Measurements from ENCODE around the gene LDLRAD2.
"Not testable (repeated sequence)": the region's sequence is repeated elsewhere in the genome, so short reads cannot be mapped to it uniquely, and the experiment has no call there.

Gene LDLRAD2

GRCh38 chr1:21773585-21773984, 38.5 kb upstream of the LDLRAD2 start:
- H3K4me3 ChIP-seq (replicated peaks; ENCODE audit: low read depth, low read length): no peak overlapping the region
- no peak for TF ChIP-seq CTCF (IDR thresholded peaks at IDR 0.05; ENCODE audit: low read length, missing control alignments)
- no peak for DNase-seq (ENCODE audit: low read depth)

- H3K4me3 ChIP-seq (replicated peaks; ENCODE audit: low read depth, low read length): no peak overlapping the region
- no peak for TF ChIP-seq CTCF (IDR thresholded peaks at IDR 0.05; ENCODE audit: low read length, missing control alignments)
Measured at GRCh38 chr1:21774835-21775549, 37.1 kb upstream of the LDLRAD2 start.

GRCh38 chr1:21775550-21775914, 36.5 kb upstream of the LDLRAD2 start:
- no peak for DNase-seq (ENCODE audit: low read depth)
- H3K4me3 ChIP-seq (replicated peaks; ENCODE audit: low read depth, low read length): no peak overlapping the region
- TF ChIP-seq CTCF (IDR thresholded peaks at IDR 0.05; ENCODE audit: low read length, missing control alignments): no peak

More at GRCh38 chr1:21774835-21775549, 37.1 kb upstream of the LDLRAD2 start:
- DNase-seq (ENCODE audit: low read depth): no peak

GRCh38 chr1:21775985-21776562, 36.0 kb upstream of the LDLRAD2 start:
- DNase-seq (ENCODE audit: low read depth): no peak
- H3K4me3 ChIP-seq (replicated peaks; ENCODE audit: low read depth, low read length): no peak overlapping the region

DNA sequence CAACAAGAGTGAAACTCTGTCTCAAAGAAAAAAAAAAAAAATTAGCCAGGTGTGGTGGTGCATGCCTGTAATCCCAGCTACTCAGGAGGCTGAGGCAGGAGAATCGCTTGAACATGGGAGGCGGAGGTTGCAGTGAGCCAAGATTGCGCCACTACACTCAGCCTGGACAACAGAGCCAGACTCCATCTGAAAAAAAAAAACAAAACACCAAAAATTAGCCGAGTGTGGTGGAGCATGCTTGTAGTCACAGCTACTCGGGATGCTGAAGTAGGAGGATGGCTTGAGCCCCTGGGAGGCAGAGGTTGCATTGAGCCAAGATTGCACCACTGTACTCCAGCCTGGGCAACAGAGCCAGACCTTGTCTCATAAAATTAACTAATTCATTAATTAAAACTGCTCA, 35.1 kb upstream of the LDLRAD2 start:
- DNase-seq (ENCODE audit: low read depth); H3K4me3 ChIP-seq (replicated peaks; ENCODE audit: low read depth, low read length): not testable (repeated sequence)

More at GRCh38 chr1:21775985-21776562, 36.0 kb upstream of the LDLRAD2 start:
- no peak for TF ChIP-seq CTCF (IDR thresholded peaks at IDR 0.05; ENCODE audit: low read length, missing control alignments)

- no peak overlapping the region for H3K4me3 ChIP-seq (replicated peaks; ENCODE audit: low read depth, low read length)
- no peak for TF ChIP-seq CTCF (IDR thresholded peaks at IDR 0.05; ENCODE audit: low read length, missing control alignments)
- no peak for DNase-seq (ENCODE audit: low read depth)
Measured at GRCh38 chr1:21778405-21778727, 33.7 kb upstream of the LDLRAD2 start.

DNA sequence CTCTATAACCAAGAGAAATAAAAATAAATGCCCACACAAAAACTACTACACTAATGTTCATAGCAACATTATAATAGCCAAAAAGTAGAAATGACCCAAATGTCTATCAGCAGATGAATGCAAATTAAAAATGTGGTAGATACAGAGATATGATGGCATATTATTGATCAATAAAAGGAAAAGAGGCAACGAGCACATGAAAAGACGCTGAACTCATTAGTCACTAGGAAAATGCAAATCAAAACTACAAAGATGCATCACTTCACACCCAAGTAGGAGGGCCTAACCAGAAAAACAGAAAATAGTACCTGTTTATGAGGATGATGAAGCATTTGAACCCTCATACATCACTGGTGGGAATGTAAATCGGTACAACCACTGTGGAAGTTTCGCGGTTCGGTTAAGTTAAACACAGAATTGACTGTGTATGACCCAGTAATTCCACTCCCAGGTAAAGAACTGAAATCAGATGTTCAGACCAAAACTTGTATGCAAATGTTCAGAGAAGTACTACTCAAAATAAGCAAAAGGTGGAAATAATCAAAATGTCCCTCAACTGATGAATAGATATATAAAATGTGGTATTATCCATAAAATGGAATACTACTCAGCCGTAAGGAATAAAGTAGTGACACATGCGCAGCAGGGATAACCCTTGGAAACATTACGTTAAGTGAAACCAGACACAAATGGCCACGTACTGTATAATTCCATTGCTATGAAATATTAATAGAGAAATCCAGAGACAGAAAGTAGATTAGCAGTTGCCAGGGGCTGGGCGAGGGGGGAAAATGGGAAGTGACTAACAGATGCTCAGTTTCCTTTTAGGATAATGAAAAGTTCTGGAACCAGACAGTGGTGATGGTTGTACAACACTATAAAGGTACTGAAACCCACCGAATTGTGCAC, 32.2 kb upstream of the LDLRAD2 start:
- peak overlapping the region; percentile 19 for H3K4me3 ChIP-seq (replicated peaks; ENCODE audit: low read depth, low read length)
- no peak for TF ChIP-seq CTCF (IDR thresholded peaks at IDR 0.05; ENCODE audit: low read length, missing control alignments)
- DNase-seq (ENCODE audit: low read depth): peak; percentile 25
